Fibroblast of skin of right quadriceps (primary cell): ENCODE measurements around the gene FBXO31.
"Not testable (repeated sequence)": the region's sequence is repeated elsewhere in the genome, so short reads cannot be mapped to it uniquely, and the experiment has no call there.

ENCODE experiments used
- DNase-seq: peaks from one replicate; pipeline ENCODE4 v3.0.0-alpha.2; 2013

FBXO31 gene

GRCh38 chr16:87411375-87412271 lies 28.0 kb upstream of the FBXO31 start:
- DNase-seq: no peak

- DNase-seq: no peak
Observed at GRCh38 chr16:87410968-87411367, 27.4 kb upstream of the FBXO31 start.

- no peak for DNase-seq
Observed at GRCh38 chr16:87410530-87410929, 27.0 kb upstream of the FBXO31 start.

GRCh38 chr16:87409781-87410180 lies 26.2 kb upstream of the FBXO31 start:
- DNase-seq: no peak

- no peak for DNase-seq
Observed at GRCh38 chr16:87409153-87409552, 25.6 kb upstream of the FBXO31 start.

GRCh38 chr16:87407511-87408112 lies 24.0 kb upstream of the FBXO31 start:
- no peak for DNase-seq

- no peak for DNase-seq
Observed at GRCh38 chr16:87406495-87407088, 23.0 kb upstream of the FBXO31 start.

- DNase-seq: no peak
Observed at GRCh38 chr16:87404764-87405625, 21.4 kb upstream of the FBXO31 start.

GRCh38 chr16:87395181-87395842 lies 11.7 kb upstream of the FBXO31 start:
- DNase-seq: no peak

GRCh38 chr16:87393680-87394055 lies 10.1 kb upstream of the FBXO31 start:
- no peak for DNase-seq

GRCh38 chr16:87392821-87393679 lies 9.5 kb upstream of the FBXO31 start:
- DNase-seq: peak; percentile 38

GRCh38 chr16:87391950-87392820 lies 8.6 kb upstream of the FBXO31 start, which contains the start of gene MAP1LC3B:
TSS of gene MAP1LC3B (plus strand) at chr16:87392336. CDS start at chr16:87392428, 92 bp downstream.
- DNase-seq: peak; percentile 97

- peak; percentile 26 for DNase-seq
Observed at GRCh38 chr16:87391324-87391949, 7.9 kb upstream of the FBXO31 start.

- no peak for DNase-seq
Observed at GRCh38 chr16:87390641-87391323, 7.2 kb upstream of the FBXO31 start.

- DNase-seq: not testable (repeated sequence)
Observed at GRCh38 chr16:87389914-87390313, 6.3 kb upstream of the FBXO31 start.

GRCh38 chr16:87389245-87389644 lies 5.7 kb upstream of the FBXO31 start:
- no peak for DNase-seq

GRCh38 chr16:87388818-87389134 lies 5.2 kb upstream of the FBXO31 start:
- DNase-seq: no peak

GRCh38 chr16:87387942-87388817 lies 4.6 kb upstream of the FBXO31 start:
- DNase-seq: peak; percentile 98

GRCh38 chr16:87384875-87385167 lies 1.2 kb upstream of the FBXO31 start:
- not testable (repeated sequence) for DNase-seq
